Daoy (cell line): ENCODE results near the gene L3MBTL4. TPM values are rescaled to one million over a fixed set of nuclear protein-coding genes. Genes with fewer than 3 reads are reported as not detected.

Experiments
- DNase-seq: peaks from one replicate; pipeline ENCODE4 v3.0.0-alpha.2; 2015; ENCODE audit warnings: low read depth
- total RNA-seq: library from RNA; depleted of rRNA; stranded (reverse); fragments of >200 nt; shearing (Covaris generic); gene quantifications from 2 replicates; pipeline ENCODE4 v1.2.3, GENCODE V29; 2014

L3MBTL4 gene
- total RNA-seq, 1 experiment from 2014 or later, result 2.8 TPM

GRCh38 chr18:5909125-5909524 is 505.6 kb downstream of the L3MBTL4 start:
- no peak for DNase-seq
